HG02610 (cell line): ENCODE data around the gene FBXW7.
A peak's percentile ranks its signal among the peaks of the same experiment; 100 is the strongest.

Experiments
- ATAC-seq: cut with Tn5 transposase; IDR thresholded peaks from one replicate; pipeline ENCODE4 v1.9.1; 2021; ENCODE audit warnings: mild to moderate bottlenecking, moderate library complexity; ENCODE audit not compliant: unreplicated experiment

The FBXW7 gene

GRCh38 chr4:152346526-152346925 lies 189.4 kb downstream of the FBXW7 start:
- ATAC-seq, result no peak

- no peak for ATAC-seq
Measured at GRCh38 chr4:152344001-152344400, 191.9 kb downstream of the FBXW7 start.

- ATAC-seq, result no peak
Measured at GRCh38 chr4:152342293-152342692, 193.6 kb downstream of the FBXW7 start.

DNA sequence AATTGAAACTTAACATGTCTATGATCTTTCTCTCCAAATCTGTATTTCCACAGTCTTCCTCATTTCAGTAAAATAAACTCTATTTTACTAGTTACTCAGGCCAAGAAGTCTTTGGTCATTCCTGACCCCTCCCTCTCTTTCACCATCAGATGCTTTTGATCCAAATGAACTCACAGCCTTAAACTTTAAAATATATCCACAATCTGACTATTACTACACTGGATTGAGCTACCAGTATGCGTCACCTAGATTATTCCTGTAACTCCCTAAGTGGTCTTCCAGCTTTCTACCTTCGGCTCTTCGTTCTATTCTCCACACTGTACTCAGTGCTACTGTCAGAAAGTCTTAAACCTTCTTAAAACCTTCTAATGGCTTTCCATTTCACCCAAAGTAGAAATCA lies 195.1 kb downstream of the FBXW7 start:
- no peak for ATAC-seq

DNA sequence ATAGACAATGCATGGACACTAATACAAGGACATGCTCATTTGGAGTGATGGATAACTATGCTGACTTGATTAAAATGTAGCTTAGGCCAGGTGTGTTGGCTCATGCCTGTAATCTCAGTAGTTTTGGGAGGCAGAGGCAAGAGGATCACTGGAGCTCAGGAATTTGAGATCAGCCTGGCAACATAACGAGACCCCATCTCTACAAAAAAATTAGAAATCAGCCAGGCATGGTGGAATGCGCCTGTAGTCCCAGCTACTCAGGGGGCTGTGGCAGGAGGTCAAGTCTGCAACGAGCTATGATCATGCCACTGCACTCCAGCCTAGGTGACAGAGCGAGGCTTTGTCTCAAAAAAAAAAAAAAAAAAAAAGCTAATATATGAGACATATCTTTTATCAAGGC lies 196.3 kb downstream of the FBXW7 start:
- ATAC-seq, result no peak

DNA sequence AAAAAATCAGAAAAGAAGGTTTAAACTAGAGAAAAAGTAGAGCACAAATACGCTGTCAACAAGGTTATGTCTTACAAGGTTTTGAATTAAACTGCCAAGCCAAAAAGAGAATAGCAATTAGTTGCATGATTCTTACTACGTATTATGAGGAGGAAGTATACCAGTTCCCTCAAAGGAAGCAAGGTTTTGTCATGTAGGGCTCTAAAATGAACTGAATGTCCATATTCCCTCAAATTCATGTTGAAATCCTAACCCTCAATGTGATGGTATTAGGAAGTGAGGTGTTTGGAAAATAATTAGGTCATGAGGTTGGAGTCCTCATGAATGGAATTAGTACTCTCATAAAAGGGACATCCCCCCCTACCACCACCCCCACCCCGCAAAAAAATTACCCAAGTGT lies 201.0 kb downstream of the FBXW7 start:
- ATAC-seq, result no peak

DNA sequence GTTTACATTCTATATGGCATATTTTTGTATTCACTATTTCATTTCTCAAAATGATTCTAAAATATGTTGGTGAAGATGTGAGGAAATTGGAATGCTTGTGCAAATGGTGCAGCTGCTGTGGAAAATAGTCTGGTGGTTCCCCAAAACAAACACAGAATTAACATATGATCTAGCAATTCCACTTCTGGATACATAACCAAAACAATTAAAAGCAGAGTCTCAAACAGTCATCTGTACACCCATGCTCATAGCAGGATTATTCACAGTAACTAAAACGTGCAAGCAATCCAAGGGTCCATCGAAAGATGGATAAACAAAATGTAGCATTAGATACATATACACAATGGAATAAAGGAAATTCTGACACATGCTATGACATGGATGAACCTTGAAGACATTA lies 204.8 kb downstream of the FBXW7 start:
- ATAC-seq, result no peak

DNA sequence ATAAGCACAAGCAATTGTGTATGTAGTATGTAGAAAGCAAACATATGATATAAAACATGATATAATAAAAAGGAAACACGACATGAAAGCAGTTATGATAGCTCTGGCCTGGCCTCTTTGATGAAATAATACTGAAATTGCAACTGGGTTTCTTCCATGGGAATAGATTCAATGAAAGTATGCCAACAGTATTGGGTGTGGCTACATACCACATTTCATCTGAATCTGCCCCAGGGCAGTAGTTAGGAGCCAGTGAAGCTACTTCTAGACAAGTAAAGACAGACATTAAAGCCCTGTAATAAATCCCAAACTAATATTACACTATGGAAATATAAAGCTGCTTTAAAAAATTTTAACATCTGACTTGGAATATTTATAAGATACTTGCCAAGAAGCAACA lies 207.3 kb downstream of the FBXW7 start:
- no peak for ATAC-seq

GRCh38 chr4:152327606-152328453 lies 208.1 kb downstream of the FBXW7 start:
- ATAC-seq, result no peak

- ATAC-seq, result no peak
Measured at GRCh38 chr4:152325831-152326230, 210.1 kb downstream of the FBXW7 start.

DNA sequence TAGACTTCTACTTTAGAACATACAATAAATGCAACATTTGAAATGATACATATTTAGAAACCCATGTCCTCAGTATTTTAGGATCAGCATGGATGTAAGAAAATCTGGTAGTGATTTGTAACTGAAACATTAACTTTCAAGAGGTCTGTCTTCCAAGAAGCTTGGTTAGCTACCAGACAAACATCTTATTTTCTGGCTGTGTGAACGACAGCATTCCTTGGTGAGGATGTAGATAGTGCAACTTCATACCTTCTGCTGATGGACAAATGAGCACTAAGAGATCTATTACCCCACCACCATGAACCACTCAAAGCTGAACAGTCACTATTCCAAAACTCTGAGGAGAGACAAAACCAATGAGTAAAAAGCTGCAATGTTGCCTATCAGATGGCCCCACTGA lies 212.7 kb downstream of the FBXW7 start:
- ATAC-seq, result no peak

- no peak for ATAC-seq
Measured at GRCh38 chr4:152322656-152323055, 213.2 kb downstream of the FBXW7 start.

DNA sequence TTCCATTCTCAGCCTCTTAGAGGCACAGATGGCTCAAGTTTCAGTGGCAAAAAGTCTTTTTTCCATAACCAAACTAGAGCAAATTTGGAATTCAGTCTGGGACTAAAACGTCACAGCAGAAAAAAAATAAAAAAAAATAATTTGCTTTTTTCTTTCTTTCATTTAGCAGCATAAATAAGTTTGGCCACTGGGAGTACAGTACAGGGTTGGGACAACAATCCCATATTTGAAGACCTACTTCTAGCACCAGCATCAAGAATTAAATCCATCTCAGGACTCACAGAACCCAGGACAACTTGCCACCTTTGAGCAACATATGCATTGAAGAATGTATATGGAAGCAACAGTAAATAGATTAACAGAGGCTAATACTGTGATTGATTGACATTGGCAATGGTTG lies 214.0 kb downstream of the FBXW7 start:
- ATAC-seq, result no peak

DNA sequence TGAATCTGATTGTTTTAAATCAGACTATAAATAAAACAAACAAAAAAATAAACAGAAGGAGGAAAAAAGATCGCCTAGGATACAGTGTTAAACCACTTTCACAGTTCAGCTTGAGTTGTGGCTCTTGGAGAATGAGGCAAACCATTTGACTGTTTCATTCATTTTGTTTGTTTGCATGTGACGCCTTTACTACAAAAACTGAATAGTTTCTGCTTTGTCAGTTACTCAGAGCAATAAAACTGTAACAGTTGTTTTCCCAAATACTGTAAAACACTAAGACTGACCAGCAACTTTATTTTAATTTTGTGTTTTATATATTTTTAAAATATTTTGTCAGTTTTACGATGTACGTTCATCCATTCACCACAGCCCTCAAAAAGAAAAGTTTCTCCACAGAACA lies 214.5 kb downstream of the FBXW7 start:
- no peak for ATAC-seq

DNA sequence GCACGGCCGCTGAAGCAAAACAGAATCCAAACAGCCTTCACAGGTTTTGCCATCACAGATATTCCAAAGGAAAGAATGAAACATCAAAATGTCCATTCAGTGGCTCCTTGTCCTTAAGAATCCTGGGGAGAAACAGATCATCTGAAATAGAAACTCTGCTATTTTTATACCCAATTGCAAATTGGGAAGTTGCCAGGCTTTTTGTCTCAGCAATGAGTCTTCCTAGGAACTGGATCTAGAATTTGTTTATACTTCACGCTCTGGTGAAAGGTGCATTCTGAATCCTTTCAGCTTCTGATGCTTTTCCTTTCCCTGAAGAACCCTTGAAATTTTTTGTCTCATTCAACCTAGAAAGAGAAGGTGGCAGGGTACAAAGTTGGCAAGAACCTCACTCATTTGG lies 218.9 kb downstream of the FBXW7 start:
- ATAC-seq, result no peak

GRCh38 chr4:152310257-152310656 lies 225.6 kb downstream of the FBXW7 start:
- peak; percentile 40 for ATAC-seq

- no peak for ATAC-seq
Measured at GRCh38 chr4:152309418-152309817, 226.5 kb downstream of the FBXW7 start.

DNA sequence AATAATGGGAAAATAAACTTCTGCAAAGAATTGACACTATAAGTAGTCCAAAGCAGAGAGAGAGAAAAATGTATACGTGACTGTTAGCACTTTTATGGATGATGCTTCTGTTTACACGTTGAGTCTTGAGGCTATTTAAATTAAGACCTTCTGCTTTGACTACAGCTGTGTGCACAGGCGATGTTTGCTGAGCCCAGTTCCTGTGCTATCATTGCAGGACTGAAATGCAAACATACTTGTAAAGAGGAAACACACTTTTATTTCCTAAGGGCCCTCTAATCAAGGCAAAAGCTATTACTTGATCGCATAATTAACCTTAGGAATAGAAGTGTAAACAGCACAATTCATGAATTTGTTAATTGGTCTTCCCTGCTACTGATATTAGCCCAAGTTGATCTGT lies 226.9 kb downstream of the FBXW7 start:
- ATAC-seq, result no peak

DNA sequence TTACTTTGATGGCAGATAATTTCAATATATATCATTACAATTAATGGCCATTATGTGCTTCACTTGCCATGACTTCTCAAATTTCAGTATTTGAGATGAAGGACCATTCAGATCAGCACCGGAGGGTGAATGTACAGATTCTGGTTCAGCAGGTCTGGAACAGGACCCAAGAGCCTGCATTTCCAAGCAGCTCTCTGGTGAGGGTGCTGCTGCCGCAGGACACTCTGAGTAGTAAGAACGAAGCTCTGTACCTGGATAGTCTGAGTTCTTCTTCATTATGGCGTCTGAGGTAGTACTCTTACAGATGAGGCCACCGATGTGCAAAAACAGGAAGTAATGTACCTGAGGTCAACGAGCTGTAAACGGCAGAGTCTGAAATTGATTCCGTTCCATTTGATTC lies 228.2 kb downstream of the FBXW7 start:
- ATAC-seq, result no peak

- ATAC-seq, result no peak
Measured at GRCh38 chr4:152306541-152306940, 229.4 kb downstream of the FBXW7 start.

DNA sequence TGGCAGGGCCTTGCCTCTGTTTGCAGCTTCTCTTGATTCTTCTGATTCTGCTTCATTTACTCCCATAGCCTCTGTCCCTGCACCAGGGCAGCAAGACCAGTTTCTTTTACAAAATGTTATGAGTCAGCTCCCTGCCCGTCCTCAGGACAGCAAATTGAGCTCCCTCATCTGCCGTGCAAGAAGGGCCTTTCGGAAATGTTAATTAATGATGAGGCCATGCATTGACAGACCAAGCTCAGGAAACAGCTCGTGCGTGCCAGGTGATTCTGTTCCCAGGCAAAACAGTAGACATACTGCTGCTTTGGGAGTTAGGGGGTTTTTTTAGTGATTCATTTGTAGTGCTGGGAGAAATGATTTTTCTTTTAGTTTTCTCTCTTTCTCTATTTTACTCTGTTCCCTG lies 231.7 kb downstream of the FBXW7 start:
- ATAC-seq, result peak; percentile 92

- no peak for ATAC-seq
Measured at GRCh38 chr4:152301381-152301780, 234.5 kb downstream of the FBXW7 start.

DNA sequence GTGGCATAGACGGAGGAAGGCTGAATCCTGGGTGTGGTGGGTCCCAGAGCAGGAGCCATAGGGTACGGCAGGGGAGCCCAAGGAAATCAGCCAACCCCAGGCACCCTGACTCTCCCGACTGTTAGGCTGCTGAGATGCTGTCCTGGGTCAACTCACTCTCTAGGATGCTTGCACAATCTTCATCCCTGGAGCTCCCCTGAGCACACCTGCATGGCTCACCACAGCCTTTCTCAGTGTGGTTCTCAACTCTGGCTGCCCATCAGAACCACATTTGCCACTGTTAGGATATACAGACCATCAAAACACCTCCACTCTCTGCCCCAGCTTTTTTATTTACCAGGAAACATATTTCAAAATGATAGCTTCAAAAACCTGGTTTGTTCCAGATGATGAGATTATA lies 236.3 kb downstream of the FBXW7 start:
- no peak for ATAC-seq
